NCI-H524 treated with DMSO at 0.1 percent for 48 hours (cell line): ENCODE data around the gene RTL3.

ENCODE experiments used
- DNase-seq: peaks from one replicate; lab custom pipeline; 2025; lab: John Stamatoyannopoulos, UW

The RTL3 gene

DNA sequence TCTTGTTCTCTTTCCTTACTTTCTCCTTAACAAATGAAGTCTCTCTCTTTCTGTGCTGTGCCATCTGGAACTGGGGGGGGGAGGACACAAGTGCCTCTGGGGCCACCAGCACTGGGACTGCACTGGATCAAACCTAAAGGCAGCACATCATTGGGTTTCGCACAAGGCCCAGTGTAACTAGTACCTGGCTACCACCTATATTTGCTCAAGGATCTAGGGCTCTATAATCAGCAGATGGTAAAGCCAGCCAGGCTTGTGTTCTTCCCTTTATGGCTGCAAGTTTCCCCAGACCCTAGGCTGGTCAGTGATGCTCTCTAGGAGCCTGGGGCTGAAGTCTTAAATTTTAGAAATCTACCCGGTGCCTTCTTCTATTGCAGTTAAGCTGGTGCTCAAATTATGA, 40.1 kb downstream of the RTL3 start:
- DNase-seq, result no peak

DNA sequence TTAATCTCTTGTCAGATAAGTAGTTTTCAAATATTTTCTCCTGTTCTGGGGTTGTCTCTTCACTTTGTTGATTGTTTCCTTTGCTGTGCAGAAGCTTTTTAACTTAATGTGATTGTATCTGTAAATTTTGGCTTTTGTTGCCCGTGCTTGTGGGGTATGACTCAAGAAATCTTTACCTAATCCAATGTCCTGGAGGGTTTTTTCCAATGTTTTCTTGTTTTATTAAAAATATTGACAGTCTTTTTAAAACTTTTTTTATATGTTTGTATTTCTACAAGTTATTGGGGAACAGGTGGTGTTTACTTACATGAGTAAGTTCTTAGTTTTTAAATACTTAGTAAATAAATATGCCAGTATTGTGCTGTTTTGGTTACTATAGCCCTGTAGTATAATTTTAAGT, 44.9 kb downstream of the RTL3 start:
- no peak for DNase-seq
